ENCODE results near the gene C12orf57. TPM values are rescaled to one million over a fixed set of nuclear protein-coding genes. Genes with fewer than 3 reads are reported as not detected.

Gene C12orf57, protein sequence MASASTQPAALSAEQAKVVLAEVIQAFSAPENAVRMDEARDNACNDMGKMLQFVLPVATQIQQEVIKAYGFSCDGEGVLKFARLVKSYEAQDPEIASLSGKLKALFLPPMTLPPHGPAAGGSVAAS
- 100 to 1,000 TPM; 114 to 206 TPM for total RNA-seq

DNA sequence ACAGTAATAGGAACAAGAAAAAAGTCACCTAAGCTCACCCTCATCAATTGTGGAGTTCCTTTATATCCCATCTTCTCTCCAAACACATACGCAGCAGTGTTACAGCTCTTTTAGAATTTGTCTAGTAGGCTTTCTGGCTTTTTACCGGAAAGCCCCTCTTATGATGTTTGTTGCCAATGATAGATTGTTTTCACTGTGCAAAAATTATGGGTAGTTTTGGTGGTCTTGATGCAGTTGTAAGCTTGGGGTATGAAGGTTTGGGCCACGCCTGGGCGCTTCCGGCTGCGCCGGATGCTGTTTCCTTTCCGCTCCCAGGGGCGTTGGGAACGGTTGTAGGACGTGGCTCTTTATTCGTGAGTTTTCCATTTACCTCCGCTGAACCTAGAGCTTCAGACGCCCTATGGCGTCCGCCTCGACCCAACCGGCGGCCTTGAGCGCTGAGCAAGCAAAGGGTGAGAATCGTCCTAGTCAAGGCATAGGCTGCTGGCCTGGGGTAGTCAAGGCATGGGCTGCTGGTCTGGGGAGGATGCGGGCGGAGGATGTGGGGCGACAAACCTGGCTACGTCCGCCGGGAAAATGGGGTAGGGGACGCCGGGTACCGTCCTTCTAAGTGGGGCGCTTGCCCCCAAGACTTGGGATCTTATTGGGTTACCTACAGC lies at the start of gene C12orf57, which contains the start of gene RNU7-1:
Gene C12orf57, plus strand, starts transcription at position 301 of the 659 bp plus-strand sequence. Its CDS starts 100 bp downstream, at position 401.
Gene RNU7-1, plus strand, starts transcription at position 95 of the 659 bp plus-strand sequence.
- H3K4me1 ChIP-seq: peaks cover 14% of the 10 kb centered on the region

GRCh38 chr12:6894321-6894720 lies 49.5 kb upstream of the C12orf57 start:
- TF ChIP-seq, protein P1, sequence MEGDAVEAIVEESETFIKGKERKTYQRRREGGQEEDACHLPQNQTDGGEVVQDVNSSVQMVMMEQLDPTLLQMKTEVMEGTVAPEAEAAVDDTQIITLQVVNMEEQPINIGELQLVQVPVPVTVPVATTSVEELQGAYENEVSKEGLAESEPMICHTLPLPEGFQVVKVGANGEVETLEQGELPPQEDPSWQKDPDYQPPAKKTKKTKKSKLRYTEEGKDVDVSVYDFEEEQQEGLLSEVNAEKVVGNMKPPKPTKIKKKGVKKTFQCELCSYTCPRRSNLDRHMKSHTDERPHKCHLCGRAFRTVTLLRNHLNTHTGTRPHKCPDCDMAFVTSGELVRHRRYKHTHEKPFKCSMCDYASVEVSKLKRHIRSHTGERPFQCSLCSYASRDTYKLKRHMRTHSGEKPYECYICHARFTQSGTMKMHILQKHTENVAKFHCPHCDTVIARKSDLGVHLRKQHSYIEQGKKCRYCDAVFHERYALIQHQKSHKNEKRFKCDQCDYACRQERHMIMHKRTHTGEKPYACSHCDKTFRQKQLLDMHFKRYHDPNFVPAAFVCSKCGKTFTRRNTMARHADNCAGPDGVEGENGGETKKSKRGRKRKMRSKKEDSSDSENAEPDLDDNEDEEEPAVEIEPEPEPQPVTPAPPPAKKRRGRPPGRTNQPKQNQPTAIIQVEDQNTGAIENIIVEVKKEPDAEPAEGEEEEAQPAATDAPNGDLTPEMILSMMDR (IDR thresholded peaks at IDR 0.05): no peak
- no peak for DNase-seq
- peaks cover under 1% of the 10 kb centered on the region for H3K4me1 ChIP-seq
- no peaks in the 10 kb centered on the region for H3K27me3 ChIP-seq
- no peak overlapping the region for H3K9ac ChIP-seq (ENCODE audit: low read depth in 2 of 2, low read length in 2 of 2)
- H3K4me3 ChIP-seq: no peak overlapping the region
- H3K27ac ChIP-seq: no peak overlapping the region
- H3K36me3 ChIP-seq: no peaks in the 10 kb centered on the region
- intact Hi-C loops (cut with DNase I): no loop called here
- H3K9me3 ChIP-seq: no peaks in the 10 kb centered on the region

More for the DNA sequence above, at the start of gene C12orf57, which contains the start of gene RNU7-1:
- intact Hi-C loops (cut with DNase I): loop anchor here (2.0 kb wide), 1 partner anchor 21 kb away; no protein-coding TSS in a partner anchor
- H3K27me3 ChIP-seq: no peaks in the 10 kb centered on the region
- DNase-seq: peak; percentile 83
- TF ChIP-seq, protein P1 (IDR thresholded peaks at IDR 0.05): no peak
- H3K36me3 ChIP-seq: no peaks in the 10 kb centered on the region
- peak within 1 kb of the TSS; percentile 54 for H3K4me3 ChIP-seq
- no peaks in the 10 kb centered on the region for H3K9me3 ChIP-seq
- peak within 1 kb of the TSS; percentile 98 for H3K27ac ChIP-seq
- H3K9ac ChIP-seq (ENCODE audit: low read depth in 2 of 2, low read length in 2 of 2): peak within 1 kb of the TSS; percentile 78 to 98

DNA sequence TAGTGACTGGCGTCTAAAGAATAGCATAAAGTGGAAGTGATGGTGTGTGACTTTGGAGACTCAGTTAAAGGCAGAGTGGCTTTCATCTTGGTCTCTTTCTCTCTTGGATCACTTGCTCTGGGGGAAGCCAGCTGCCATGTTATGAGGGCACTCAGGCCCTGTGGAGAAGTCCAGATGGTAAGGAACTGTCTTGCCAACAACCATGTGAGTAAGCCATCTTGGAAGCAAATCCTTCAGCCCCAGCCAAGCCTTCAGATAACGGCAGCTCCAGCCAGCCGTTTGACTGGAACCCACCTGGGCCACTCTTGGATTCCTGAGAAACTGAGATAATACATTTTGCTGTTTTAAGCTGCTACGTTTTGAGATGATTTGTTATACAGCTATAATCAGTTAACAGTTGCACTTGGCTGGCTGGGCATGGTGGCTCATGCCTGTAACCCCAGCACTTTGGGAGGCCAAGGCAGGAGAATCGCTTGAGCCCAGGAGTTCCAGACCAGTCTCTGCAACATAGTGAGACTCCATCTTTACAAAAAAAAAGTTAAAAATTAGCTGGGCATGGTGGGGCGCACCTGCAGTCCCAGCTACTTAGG lies 46.9 kb upstream of the C12orf57 start:
- Histone ChIP-seq H3K4me3 (no peak overlapping the region), H3K9me3 (no peaks in the 10 kb centered on the region), H3K4me1 (peaks cover 13% of the 10 kb centered on the region), H3K27ac (no peak overlapping the region), H3K36me3 (no peaks in the 10 kb centered on the region), H3K27me3 (no peaks in the 10 kb centered on the region), H3K9ac (ENCODE audit: low read depth in 2 of 2, low read length in 2 of 2) (no peak overlapping the region)
- intact Hi-C loops (cut with DNase I): no loop called here
- TF ChIP-seq, protein P1 (IDR thresholded peaks at IDR 0.05): no peak
- DNase-seq: no peak

GRCh38 chr12:6899427-6899826 lies 44.4 kb upstream of the C12orf57 start:
- H3K4me1 ChIP-seq: peaks cover 13% of the 10 kb centered on the region
- peak overlapping the region; percentile 66 for H3K27ac ChIP-seq
- TF ChIP-seq, protein P1 (IDR thresholded peaks at IDR 0.05): no peak
- peak overlapping the region in 1 of 2 donors; percentile 40 for H3K9ac ChIP-seq (ENCODE audit: low read depth in 2 of 2, low read length in 2 of 2)
- H3K27me3 ChIP-seq: no peaks in the 10 kb centered on the region
- no peaks in the 10 kb centered on the region for H3K36me3 ChIP-seq
- intact Hi-C loops (cut with DNase I): no loop called here
- no peak overlapping the region for H3K4me3 ChIP-seq
- no peaks in the 10 kb centered on the region for H3K9me3 ChIP-seq
- no peak for DNase-seq

- Histone ChIP-seq H3K4me3 (no peak overlapping the region), H3K36me3 (no peaks in the 10 kb centered on the region), H3K9ac (ENCODE audit: low read depth in 2 of 2, low read length in 2 of 2) (peak overlapping the region; percentile 3 to 40), H3K27ac (peak overlapping the region; percentile 66), H3K27me3 (no peaks in the 10 kb centered on the region), H3K9me3 (no peaks in the 10 kb centered on the region), H3K4me1 (peaks cover 13% of the 10 kb centered on the region)
- intact Hi-C loops (cut with DNase I): no loop called here
- DNase-seq: peak; percentile 91
- TF ChIP-seq, protein P1 (IDR thresholded peaks at IDR 0.05): no peak
Measured at GRCh38 chr12:6899837-6900519, 43.8 kb upstream of the C12orf57 start.

Measured in colonic mucosa (tissue), 4 donors.